Spleen (tissue), 11 donors: Measurements from ENCODE around the gene NUP214. TPM values are rescaled to one million over a fixed set of nuclear protein-coding genes. Genes with fewer than 3 reads are reported as not detected.
"Not testable (repeated sequence)": the region's sequence is repeated elsewhere in the genome, so short reads cannot be mapped to it uniquely, and the experiment has no call there.

Source experiments
- DNase-seq: peaks from one replicate; pipeline ENCODE4 v3.0.0-alpha.2; 2020
- H3K27ac ChIP-seq, 8 donors: fragments of 200-600 bp; sonication (generic) in 7 of 8; 1 replicate in 4 of 8; 2 replicates in 4 of 8; pipeline versions ENCODE4 v1.5.0 to v1.8.0; 2016 to 2021; ENCODE audit warnings: inconsistent platforms in 4 of 8, mild to moderate bottlenecking in 4 of 8, moderate library complexity in 1 of 8
- H3K27me3 ChIP-seq, 7 donors: fragments of 200-600 bp; sonication (generic) in 6 of 7; replicated peaks in 1 of 7; 1 replicate in 4 of 7; 2 replicates in 3 of 7; pipeline versions ENCODE4 v1.5.0 to v1.8.0; 2016 to 2021; ENCODE audit warnings: inconsistent platforms in 3 of 7, mild to moderate bottlenecking in 1 of 7
- H3K36me3 ChIP-seq, 6 donors: fragments of 200-600 bp; sonication (generic) in 5 of 6; 1 replicate in 4 of 6; 2 replicates in 2 of 6; pipeline versions ENCODE4 v1.5.0 to v1.8.0; 2016 to 2021; ENCODE audit warnings: inconsistent platforms in 2 of 6
- H3K4me1 ChIP-seq, 6 donors: fragments of 200-600 bp; sonication (generic) in 5 of 6; 1 replicate in 3 of 6; 2 replicates in 3 of 6; pipeline versions ENCODE4 v1.5.0 to v1.8.0; 2016 to 2021; ENCODE audit warnings: inconsistent platforms in 3 of 6
- H3K4me3 ChIP-seq, 8 donors: fragments of 200-600 bp; sonication (generic) in 7 of 8; 1 replicate in 4 of 8; 2 replicates in 4 of 8; pipeline versions ENCODE4 v1.5.0 to v1.8.0; 2016 to 2021; ENCODE audit warnings: inconsistent platforms in 4 of 8, mild to moderate bottlenecking in 4 of 8, moderate library complexity in 2 of 8
- H3K9me3 ChIP-seq, 8 donors: fragments of 200-600 bp; sonication (generic) in 7 of 8; 1 replicate in 4 of 8; 2 replicates in 4 of 8; pipeline versions ENCODE4 v1.5.0 to v1.8.0; 2016 to 2021; ENCODE audit warnings: inconsistent platforms in 4 of 8
- POLR2A ChIP-seq, 3 donors: fragments of 450-650 bp; IDR thresholded peaks; one replicate each; pipeline ENCODE4 v1.5.1; 2017; ENCODE audit warnings: antibody characterized with exemption in 3 of 3, mild to moderate bottlenecking in 1 of 3
- POLR2AphosphoS5 ChIP-seq, 3 donors: sonication (generic); formaldehyde crosslinking; IDR thresholded peaks; one replicate each; pipeline ENCODE4 v1.5.1; 2017; ENCODE audit warnings: antibody characterized with exemption in 3 of 3
- WGBS, 5 donors: extraction: QIAGEN DNeasy Blood & Tissue Kit in 3 of 5; methylation state at CpG; one replicate each; pipeline versions ENCODE4 v1.1.5 to v1.1.7; 2013 to 2018; 5-methylcytosine and 5-hydroxymethylcytosine counted together
- intact Hi-C: fragments of 100-400 bp; cut with DNase I; formaldehyde crosslinking; loops from one replicate; pipeline ENCODE4 v1.15.0; 2023; ENCODE audit warnings: low total_unique reads
- polyA plus RNA-seq, 3 donors: library from polyadenylated mRNA; stranded (reverse); fragments of 200-250 nt; gene quantifications; one replicate each; pipeline ENCODE4 v1.2.1, GENCODE V29; 2013
- total RNA-seq, 7 donors: library from RNA; depleted of rRNA in 3 of 7; stranded (reverse); fragments of >200 nt in 3 of 7; fragmentation: NEBNext Ultra II Directional in 4 of 7; extraction: Animal tissue kit (Norgen Biotek cat#: 25700) in 4 of 7; gene quantifications; one replicate each; pipeline versions ENCODE4 v1.1.0 to v1.2.1, GENCODE V29; 2016 to 2021
- TF ChIP-seq, protein P1 (sequence below), 11 experiments: fragments of 200-600 bp in 7 of 11; fragments of 450-650 bp in 4 of 11; sonication (generic) in 4 of 11; IDR thresholded peaks in 8 of 11; conservative IDR thresholded peaks in 3 of 11; 1 replicate in 7 of 11; 2 replicates in 4 of 11; pipeline versions ENCODE4 v1.4.0 to v1.8.0; 2016 to 2021; ENCODE audit warnings: antibody characterized with exemption in 11 of 11, inconsistent platforms in 4 of 11, mild to moderate bottlenecking in 1 of 11
- donor health status: healthy with polysubstance abuse.
- donor health status: DM: no; HTN: no; CAD: no; lungs with moderate emphysema.
- donor health status: DM: no; HTN: no; CAD: no.
- donor health status: Bipolar disorder and iron deficiency.
- donor health status: healthy.
- donor health status: DM: no; HTN: no; CAD: no.
- donor health status: DM: yes; HTN: yes; CAD: no.

NUP214 gene
- total and polyA plus RNA-seq, 10 donors, result 21.4 to 182 (median 121) TPM

DNA sequence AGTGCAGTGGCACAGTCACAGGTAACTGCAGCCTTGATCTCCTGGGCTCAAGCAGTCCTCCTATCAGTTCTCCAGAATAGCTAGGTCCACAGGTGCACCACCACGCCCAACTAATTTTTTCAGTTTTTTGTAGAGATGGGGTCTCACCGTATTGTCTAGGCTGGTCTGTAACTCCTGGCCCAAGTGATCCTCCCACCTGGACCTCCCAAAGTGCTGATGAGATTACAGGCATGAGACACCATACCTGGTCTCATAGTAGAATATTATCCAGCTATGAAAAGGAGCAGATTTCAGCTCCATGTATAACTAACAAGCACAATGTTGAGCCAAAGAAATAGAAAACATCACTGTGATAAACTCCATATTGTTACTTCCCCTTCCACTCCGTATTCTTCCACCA lies 81.1 kb downstream of the NUP214 start:
- TF ChIP-seq POLR2A (IDR thresholded peaks at IDR 0.05) (no peak), POLR2AphosphoS5 (IDR thresholded peaks at IDR 0.05) (no peak)
- TF ChIP-seq, protein P1, sequence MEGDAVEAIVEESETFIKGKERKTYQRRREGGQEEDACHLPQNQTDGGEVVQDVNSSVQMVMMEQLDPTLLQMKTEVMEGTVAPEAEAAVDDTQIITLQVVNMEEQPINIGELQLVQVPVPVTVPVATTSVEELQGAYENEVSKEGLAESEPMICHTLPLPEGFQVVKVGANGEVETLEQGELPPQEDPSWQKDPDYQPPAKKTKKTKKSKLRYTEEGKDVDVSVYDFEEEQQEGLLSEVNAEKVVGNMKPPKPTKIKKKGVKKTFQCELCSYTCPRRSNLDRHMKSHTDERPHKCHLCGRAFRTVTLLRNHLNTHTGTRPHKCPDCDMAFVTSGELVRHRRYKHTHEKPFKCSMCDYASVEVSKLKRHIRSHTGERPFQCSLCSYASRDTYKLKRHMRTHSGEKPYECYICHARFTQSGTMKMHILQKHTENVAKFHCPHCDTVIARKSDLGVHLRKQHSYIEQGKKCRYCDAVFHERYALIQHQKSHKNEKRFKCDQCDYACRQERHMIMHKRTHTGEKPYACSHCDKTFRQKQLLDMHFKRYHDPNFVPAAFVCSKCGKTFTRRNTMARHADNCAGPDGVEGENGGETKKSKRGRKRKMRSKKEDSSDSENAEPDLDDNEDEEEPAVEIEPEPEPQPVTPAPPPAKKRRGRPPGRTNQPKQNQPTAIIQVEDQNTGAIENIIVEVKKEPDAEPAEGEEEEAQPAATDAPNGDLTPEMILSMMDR (IDR thresholded peaks at IDR 0.05 in 8 of 11, conservative IDR thresholded peaks at IDR 0.05 in 3 of 11), result no peak
- Histone ChIP-seq H3K27ac (no peak overlapping the region), H3K27me3 (no peaks in the 10 kb centered on the region), H3K9me3 (peaks cover 0 to 12% (median 9%) of the 10 kb centered on the region in 8 donors), H3K36me3 (peaks cover 4 to 100% (median 54%) of the 10 kb centered on the region in 6 donors), H3K4me3 (no peak overlapping the region), H3K4me1 (peaks cover 0 to 16% (median 10%) of the 10 kb centered on the region in 6 donors)
- no peak for DNase-seq
- 88 to 96% (median 90%) methylated on average over 3 of the region's 3 CpGs for WGBS, 5 donors
- intact Hi-C loops, result no loop called here

GRCh38 chr9:131211920-131212319 lies 86.5 kb downstream of the NUP214 start:
- peaks cover 4 to 28% (median 22%) of the 10 kb centered on the region in 8 donors for H3K9me3 ChIP-seq
- H3K27ac ChIP-seq, DNase-seq, H3K4me3 ChIP-seq, H3K27me3 ChIP-seq, intact Hi-C loops: not testable (repeated sequence)
- 92 to 98% (median 93%) methylated on average over 4 of the region's 4 CpGs for WGBS, 5 donors
- peaks cover 0 to 19% (median 9%) of the 10 kb centered on the region in 6 donors for H3K4me1 ChIP-seq
- H3K36me3 ChIP-seq, result peaks cover 0 to 86% (median 28%) of the 10 kb centered on the region in 6 donors

- Histone ChIP-seq H3K36me3 (peaks cover 0 to 86% (median 26%) of the 10 kb centered on the region in 6 donors), H3K27me3 (no peaks in the 10 kb centered on the region), H3K27ac (peak overlapping the region in 5 of 8 donors; percentile 4 to 55 (median 23)), H3K9me3 (peaks cover 4 to 28% (median 22%) of the 10 kb centered on the region in 8 donors), H3K4me1 (peaks cover 0 to 19% (median 9%) of the 10 kb centered on the region in 6 donors), H3K4me3 (no peak overlapping the region)
- 62 to 72% (median 66%) methylated on average over 7 of the region's 7 CpGs for WGBS, 5 donors
- intact Hi-C loops, result no loop called here
- TF ChIP-seq POLR2A (IDR thresholded peaks at IDR 0.05), result no peak
- TF ChIP-seq, protein P1 (IDR thresholded peaks at IDR 0.05 in 8 of 11, conservative IDR thresholded peaks at IDR 0.05 in 3 of 11), result no peak
- no peak for TF ChIP-seq POLR2AphosphoS5 (IDR thresholded peaks at IDR 0.05)
- DNase-seq, result no peak
These were observed 89.0 kb downstream of the NUP214 start for GRCh38 chr9:131214286-131214856.

DNA sequence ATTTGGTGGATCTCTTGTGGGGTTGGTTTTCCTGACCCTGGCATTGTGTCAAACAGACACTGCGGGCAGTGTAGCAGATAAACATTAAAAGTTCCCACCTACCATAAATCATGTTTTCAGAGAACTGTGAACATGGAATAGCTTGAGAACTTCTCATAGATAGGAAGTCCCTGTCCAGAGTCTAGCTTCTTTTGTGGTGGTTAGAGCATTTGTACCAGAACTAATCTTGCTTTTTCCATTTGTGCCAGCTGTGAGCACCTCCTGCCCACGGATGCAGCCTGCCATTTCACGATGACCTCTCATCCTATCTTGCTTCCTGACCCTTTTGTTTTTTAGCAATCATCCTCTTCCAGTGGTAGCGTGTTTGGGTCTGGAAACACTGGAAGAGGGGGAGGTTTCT lies 89.5 kb downstream of the NUP214 start:
- peaks cover 0 to 86% (median 25%) of the 10 kb centered on the region in 6 donors for H3K36me3 ChIP-seq
- H3K4me1 ChIP-seq, result peaks cover 0 to 19% (median 9%) of the 10 kb centered on the region in 6 donors
- WGBS, 5 donors, result 43 to 52% (median 49%) methylated on average over 4 of the region's 4 CpGs

More for the DNA sequence above, 89.5 kb downstream of the NUP214 start:
- Histone ChIP-seq H3K27me3 (no peaks in the 10 kb centered on the region), H3K4me3 (no peak overlapping the region), H3K27ac (peak overlapping the region in 4 of 8 donors; percentile 20 to 55 (median 34)), H3K9me3 (peaks cover 4 to 28% (median 22%) of the 10 kb centered on the region in 8 donors)
- intact Hi-C loops, result no loop called here
- no peak for DNase-seq
- TF ChIP-seq, protein P1 (IDR thresholded peaks at IDR 0.05 in 8 of 11, conservative IDR thresholded peaks at IDR 0.05 in 3 of 11), result no peak
- TF ChIP-seq POLR2AphosphoS5 (IDR thresholded peaks at IDR 0.05), result peak in 1 of 3 donors; percentile 74
